ENCODE results near the gene CORO2B.

CORO2B gene

DNA sequence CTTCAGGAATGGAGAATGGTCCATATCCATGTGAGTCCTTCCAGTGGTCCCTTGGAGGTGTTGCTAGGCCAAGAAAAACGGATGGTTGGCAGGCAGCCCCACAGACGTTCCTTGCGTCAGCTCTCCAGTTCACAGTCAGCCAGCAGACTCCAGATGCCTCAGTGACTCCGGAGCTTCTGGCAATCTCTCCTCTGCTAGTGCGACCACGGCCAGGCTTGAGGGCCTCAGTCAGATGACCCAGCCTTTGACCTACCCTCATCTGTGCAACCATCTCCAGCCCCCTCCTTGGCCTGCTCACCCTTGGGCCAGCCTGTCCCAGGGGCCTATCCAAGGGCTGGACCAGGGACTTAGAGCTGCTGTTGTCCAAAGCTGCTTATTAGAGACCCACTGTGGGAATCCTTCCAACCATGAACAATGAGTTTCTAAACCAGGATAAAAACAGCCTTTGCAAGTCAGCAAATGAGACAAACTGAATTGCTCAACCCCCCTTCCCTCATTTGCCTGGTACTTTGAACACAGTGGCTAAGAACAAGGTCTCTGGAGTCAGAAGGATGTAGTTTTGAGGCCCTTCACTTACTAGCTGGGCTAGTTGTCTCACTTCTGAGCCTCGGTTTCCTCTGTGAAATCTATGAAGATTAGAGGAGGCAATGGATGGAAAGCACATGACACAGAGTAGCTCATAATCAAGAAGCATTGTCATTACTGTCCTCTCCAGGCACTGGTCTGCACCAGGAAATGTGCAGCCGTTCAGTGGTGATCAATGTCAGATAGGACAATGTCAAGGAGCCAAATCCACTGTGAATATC, 197.1 kb downstream of the CORO2B start:
- H3K4me3 ChIP-seq (ENCODE audit: low read length) = no peak overlapping the region
- TF ChIP-seq, protein P1, sequence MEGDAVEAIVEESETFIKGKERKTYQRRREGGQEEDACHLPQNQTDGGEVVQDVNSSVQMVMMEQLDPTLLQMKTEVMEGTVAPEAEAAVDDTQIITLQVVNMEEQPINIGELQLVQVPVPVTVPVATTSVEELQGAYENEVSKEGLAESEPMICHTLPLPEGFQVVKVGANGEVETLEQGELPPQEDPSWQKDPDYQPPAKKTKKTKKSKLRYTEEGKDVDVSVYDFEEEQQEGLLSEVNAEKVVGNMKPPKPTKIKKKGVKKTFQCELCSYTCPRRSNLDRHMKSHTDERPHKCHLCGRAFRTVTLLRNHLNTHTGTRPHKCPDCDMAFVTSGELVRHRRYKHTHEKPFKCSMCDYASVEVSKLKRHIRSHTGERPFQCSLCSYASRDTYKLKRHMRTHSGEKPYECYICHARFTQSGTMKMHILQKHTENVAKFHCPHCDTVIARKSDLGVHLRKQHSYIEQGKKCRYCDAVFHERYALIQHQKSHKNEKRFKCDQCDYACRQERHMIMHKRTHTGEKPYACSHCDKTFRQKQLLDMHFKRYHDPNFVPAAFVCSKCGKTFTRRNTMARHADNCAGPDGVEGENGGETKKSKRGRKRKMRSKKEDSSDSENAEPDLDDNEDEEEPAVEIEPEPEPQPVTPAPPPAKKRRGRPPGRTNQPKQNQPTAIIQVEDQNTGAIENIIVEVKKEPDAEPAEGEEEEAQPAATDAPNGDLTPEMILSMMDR (conservative IDR thresholded peaks at IDR 0.05; ENCODE audit: low read length) = no peak
- peak; percentile 79 for DNase-seq (ENCODE audit: low read depth)

DNA sequence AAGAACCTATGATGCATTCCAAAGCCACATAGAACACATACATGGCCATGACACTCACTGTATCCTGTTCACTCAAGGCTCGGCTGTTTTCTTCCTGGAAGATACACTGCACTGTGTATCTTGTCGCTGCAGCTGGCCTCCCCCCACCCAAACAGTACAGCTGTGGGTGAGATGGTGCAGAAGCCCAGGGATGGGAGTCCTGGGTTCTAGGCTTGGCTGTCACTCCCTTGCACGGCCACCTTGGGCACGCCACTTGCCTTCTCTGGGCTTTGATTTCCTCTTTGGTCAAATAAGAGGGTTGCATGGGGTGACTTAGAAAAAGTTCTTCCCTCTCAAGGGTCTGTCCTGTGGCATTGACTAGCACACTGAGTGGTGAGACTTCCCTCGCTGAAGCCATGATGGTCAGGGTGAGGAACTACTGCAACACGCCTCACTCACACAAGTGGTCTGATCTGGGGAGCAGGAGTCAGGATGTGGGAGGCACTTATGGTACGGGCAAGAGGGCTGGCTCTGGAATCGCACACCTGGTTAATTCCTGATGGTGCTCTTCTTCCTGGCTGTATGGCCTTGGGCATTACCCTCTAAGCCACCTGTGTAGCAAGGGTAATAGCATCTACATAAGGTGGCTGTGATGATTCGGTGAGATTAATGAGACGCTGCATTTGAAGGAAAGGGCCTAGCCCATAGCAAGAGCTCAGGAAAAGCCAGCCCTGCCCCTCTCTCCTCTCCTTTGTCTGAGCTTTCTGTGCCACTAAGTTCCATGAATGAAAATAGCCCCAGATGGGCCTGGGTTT, 197.9 kb downstream of the CORO2B start:
- DNase-seq (ENCODE audit: low read depth) = no peak
- TF ChIP-seq, protein P1 (conservative IDR thresholded peaks at IDR 0.05; ENCODE audit: low read length) = no peak
- no peak overlapping the region for H3K4me3 ChIP-seq (ENCODE audit: low read length)
